MM.1S (cell line): ENCODE data around the gene LYPD1.
"Not testable (repeated sequence)": the region's sequence is repeated elsewhere in the genome, so short reads cannot be mapped to it uniquely, and the experiment has no call there.

Experiments
- DNase-seq: peaks from one replicate; pipeline ENCODE4 v3.0.0-alpha.2; 2015
- H2AFZ ChIP-seq: fragments of 300-600 bp; sonication (generic); 2 replicates; pipeline ENCODE4 v1.6.0; 2016; ENCODE audit warnings: antibody characterized with exemption, low read length
- H3F3A ChIP-seq: fragments of 300-600 bp; sonication (generic); 2 replicates; pipeline ENCODE4 v1.6.1; 2016; ENCODE audit warnings: mild to moderate bottlenecking, antibody characterized with exemption, low read length, moderate library complexity, mixed read lengths; ENCODE audit not compliant: insufficient read depth
- H3K27ac ChIP-seq: fragments of 300-600 bp; sonication (generic); 2 replicates; pipeline ENCODE4 v1.5.1; 2016; ENCODE audit warnings: mild to moderate bottlenecking, low read length
- H3K27me3 ChIP-seq: fragments of 300-600 bp; sonication (generic); replicated peaks from 2 replicates; pipeline ENCODE4 v1.6.0; 2016; ENCODE audit warnings: low read length; ENCODE audit not compliant: insufficient read depth
- H3K36me3 ChIP-seq: fragments of 300-600 bp; sonication (generic); replicated peaks from 2 replicates; pipeline ENCODE4 v1.6.1; 2016; ENCODE audit warnings: mild to moderate bottlenecking, low read length, mixed read lengths; ENCODE audit not compliant: insufficient read depth
- H3K4me1 ChIP-seq: fragments of 300-600 bp; sonication (generic); 2 replicates; pipeline ENCODE4 v1.6.1; 2016; ENCODE audit warnings: low read length, mixed read lengths
- H3K4me2 ChIP-seq: fragments of 300-600 bp; sonication (generic); 2 replicates; pipeline ENCODE4 v1.6.0; 2016; ENCODE audit warnings: low read depth, low read length
- H3K4me3 ChIP-seq: fragments of 300-600 bp; sonication (generic); 2 replicates; pipeline ENCODE4 v1.5.1; 2016; ENCODE audit warnings: low read length, mixed read lengths
- H3K79me2 ChIP-seq: fragments of 300-600 bp; sonication (generic); 2 replicates; pipeline ENCODE4 v1.6.1; 2016; ENCODE audit warnings: mixed run types, low read length, mixed read lengths
- H3K9ac ChIP-seq: fragments of 300-600 bp; sonication (generic); 2 replicates; pipeline ENCODE4 v1.6.1; 2016; ENCODE audit warnings: low read length, mixed read lengths
- H3K9me2 ChIP-seq: fragments of 300-600 bp; sonication (generic); replicated peaks from 2 replicates; pipeline ENCODE4 v1.6.1; 2016; ENCODE audit warnings: mild to moderate bottlenecking, low read length, mixed read lengths; ENCODE audit not compliant: insufficient read depth
- H3K9me3 ChIP-seq: fragments of 300-600 bp; sonication (generic); replicated peaks from 2 replicates; pipeline ENCODE4 v1.6.1; 2016; ENCODE audit warnings: mild to moderate bottlenecking, low read length, mixed read lengths; ENCODE audit not compliant: insufficient read depth
- H4K20me1 ChIP-seq: fragments of 300-600 bp; sonication (generic); 2 replicates; pipeline ENCODE4 v1.6.1; 2016; ENCODE audit warnings: mild to moderate bottlenecking, low read length, moderate library complexity, mixed read lengths; ENCODE audit not compliant: insufficient read depth
- EZH2 ChIP-seq: fragments of 300-600 bp; sonication (generic); optimal IDR thresholded peaks from 2 replicates; pipeline ENCODE3; 2017; ENCODE audit warnings: low read depth, mild to moderate bottlenecking, antibody characterized with exemption, low read length, mixed read lengths
- EZH2phosphoT487 ChIP-seq: fragments of 300-600 bp; sonication (generic); IDR thresholded peaks from 2 replicates; pipeline ENCODE4 v1.6.1; 2018; ENCODE audit warnings: antibody characterized with exemption, low read length
- TF ChIP-seq, protein P1 (sequence below): fragments of 300-600 bp; sonication (generic); IDR thresholded peaks from 2 replicates; pipeline ENCODE4 v1.5.1; 2016; ENCODE audit warnings: antibody characterized with exemption, low read length, mixed read lengths

The LYPD1 gene

DNA sequence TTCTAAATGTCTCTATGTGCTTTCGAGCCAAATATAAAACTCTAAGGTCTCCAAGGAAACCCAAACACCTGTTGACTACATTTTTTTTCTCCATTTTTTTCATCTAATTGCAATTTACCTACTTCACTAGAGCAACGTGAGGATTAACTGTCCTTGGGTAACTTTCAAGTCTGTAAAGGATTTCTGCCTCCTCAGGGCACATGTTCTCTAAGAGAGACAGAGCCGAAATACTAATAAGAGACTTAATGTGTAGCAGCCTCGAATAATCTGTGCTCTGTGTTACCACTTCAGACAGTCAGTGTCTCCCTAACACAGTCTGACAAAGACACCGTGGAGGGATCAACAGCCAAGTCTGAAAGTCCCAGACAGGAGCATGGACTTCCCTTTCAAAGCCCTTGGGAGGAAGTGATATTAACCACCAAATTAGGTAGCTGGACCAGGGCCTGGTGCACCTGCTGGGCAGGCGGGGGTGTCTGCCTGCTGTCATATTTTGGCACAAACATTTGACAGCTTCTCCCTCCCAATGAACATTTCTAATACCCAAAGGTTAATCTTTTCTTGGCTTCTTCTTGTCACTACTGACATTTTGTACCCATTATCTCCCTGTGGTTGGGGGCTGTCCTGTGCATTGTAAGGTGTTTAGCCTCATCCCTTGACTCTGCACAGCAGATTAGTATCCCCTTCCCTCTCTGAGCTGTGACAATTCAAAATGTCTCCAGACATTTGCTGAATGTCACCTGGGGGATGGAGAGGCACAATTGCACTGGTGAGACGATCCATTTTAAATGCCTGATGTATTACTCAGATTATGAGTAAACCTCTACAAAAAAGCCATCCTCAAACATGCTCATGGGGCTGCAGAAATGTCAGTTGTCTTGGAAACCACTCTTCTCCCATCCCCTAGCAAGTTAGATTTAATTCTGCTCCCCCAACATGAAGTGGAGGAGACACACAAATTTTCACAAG lies 45.7 kb upstream of the LYPD1 start:
- Histone ChIP-seq H3K79me2 (no peaks in the 10 kb centered on the region), H3K9me3 (no peaks in the 10 kb centered on the region), H4K20me1 (no peaks in the 10 kb centered on the region), H3K27me3 (no peaks in the 10 kb centered on the region), H2AFZ (no peak overlapping the region), H3K4me1 (0 out of 2 replicates have a peak, but pooled peaks cover 4% of the 10 kb centered on the region), H3K9me2 (no peaks in the 10 kb centered on the region), H3F3A (no peaks in the 10 kb centered on the region), H3K36me3 (no peaks in the 10 kb centered on the region), H3K4me2 (no peak overlapping the region), H3K9ac (no peak overlapping the region), H3K27ac (no peak overlapping the region), H3K4me3 (no peak overlapping the region)
- DNase-seq, result peak; percentile 36
- TF ChIP-seq EZH2 (no peak), EZH2phosphoT487 (no peak)
- TF ChIP-seq, protein P1, sequence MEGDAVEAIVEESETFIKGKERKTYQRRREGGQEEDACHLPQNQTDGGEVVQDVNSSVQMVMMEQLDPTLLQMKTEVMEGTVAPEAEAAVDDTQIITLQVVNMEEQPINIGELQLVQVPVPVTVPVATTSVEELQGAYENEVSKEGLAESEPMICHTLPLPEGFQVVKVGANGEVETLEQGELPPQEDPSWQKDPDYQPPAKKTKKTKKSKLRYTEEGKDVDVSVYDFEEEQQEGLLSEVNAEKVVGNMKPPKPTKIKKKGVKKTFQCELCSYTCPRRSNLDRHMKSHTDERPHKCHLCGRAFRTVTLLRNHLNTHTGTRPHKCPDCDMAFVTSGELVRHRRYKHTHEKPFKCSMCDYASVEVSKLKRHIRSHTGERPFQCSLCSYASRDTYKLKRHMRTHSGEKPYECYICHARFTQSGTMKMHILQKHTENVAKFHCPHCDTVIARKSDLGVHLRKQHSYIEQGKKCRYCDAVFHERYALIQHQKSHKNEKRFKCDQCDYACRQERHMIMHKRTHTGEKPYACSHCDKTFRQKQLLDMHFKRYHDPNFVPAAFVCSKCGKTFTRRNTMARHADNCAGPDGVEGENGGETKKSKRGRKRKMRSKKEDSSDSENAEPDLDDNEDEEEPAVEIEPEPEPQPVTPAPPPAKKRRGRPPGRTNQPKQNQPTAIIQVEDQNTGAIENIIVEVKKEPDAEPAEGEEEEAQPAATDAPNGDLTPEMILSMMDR, result no peak

GRCh38 chr2:132703396-132703795 lies 33.4 kb upstream of the LYPD1 start:
- Histone ChIP-seq H3K9ac (no peak overlapping the region), H3K9me2 (no peaks in the 10 kb centered on the region), H3K4me1 (no peaks in the 10 kb centered on the region), H3K9me3 (no peaks in the 10 kb centered on the region; the same call in 1 of the 2 replicates), H3K79me2 (no peaks in the 10 kb centered on the region), H3K36me3 (no peaks in the 10 kb centered on the region), H3K27ac (no peak overlapping the region), H3K27me3 (no peaks in the 10 kb centered on the region), H2AFZ (no peak overlapping the region), H4K20me1 (no peaks in the 10 kb centered on the region), H3K4me2 (no peak overlapping the region), H3K4me3 (no peak overlapping the region), H3F3A (no peaks in the 10 kb centered on the region)
- TF ChIP-seq EZH2phosphoT487 (no peak), EZH2 (no peak)
- TF ChIP-seq, protein P1, result no peak
- no peak for DNase-seq

DNA sequence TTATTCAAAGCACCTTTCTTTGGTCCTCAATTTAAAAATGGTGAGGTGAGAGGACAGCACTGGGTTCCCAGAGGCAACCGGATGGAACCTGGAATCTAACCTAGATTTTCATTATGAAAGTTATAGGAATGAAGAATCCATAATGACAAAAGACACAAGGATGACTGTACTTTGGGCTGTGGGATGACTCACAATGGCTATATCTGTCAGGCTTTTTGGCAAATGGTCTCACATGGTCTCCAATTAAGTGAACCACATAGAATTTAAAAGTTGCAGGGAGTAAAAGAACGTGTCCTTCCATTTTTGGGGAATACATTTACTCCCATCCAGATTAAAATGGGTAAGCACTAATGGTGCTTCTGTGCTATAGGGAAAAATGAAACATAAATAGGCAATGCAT lies 31.8 kb upstream of the LYPD1 start:
- no peak for DNase-seq
- H3F3A ChIP-seq, result no peaks in the 10 kb centered on the region
- no peaks in the 10 kb centered on the region for H3K79me2 ChIP-seq
- no peaks in the 10 kb centered on the region for H3K27me3 ChIP-seq
- no peaks in the 10 kb centered on the region for H3K9me2 ChIP-seq
- TF ChIP-seq EZH2phosphoT487 (no peak), EZH2 (no peak)
- TF ChIP-seq, protein P1, result no peak
- H2AFZ ChIP-seq, result no peak overlapping the region
- H4K20me1 ChIP-seq, result no peaks in the 10 kb centered on the region
- no peak overlapping the region for H3K9ac ChIP-seq
- no peak overlapping the region for H3K4me3 ChIP-seq
- no peaks in the 10 kb centered on the region for H3K4me1 ChIP-seq
- no peaks in the 10 kb centered on the region; the same call in 1 of the 2 replicates for H3K9me3 ChIP-seq
- H3K27ac ChIP-seq, result no peak overlapping the region
- no peaks in the 10 kb centered on the region for H3K36me3 ChIP-seq
- H3K4me2 ChIP-seq, result no peak overlapping the region

GRCh38 chr2:132699802-132700201 lies 29.8 kb upstream of the LYPD1 start:
- not testable (repeated sequence) for H3K9me2 ChIP-seq, H3K27me3 ChIP-seq, H3K79me2 ChIP-seq, DNase-seq, H3K4me3 ChIP-seq, H3K9me3 ChIP-seq, H3K36me3 ChIP-seq, H4K20me1 ChIP-seq, H3K4me1 ChIP-seq, H2AFZ ChIP-seq, H3F3A ChIP-seq, H3K4me2 ChIP-seq, H3K27ac ChIP-seq, H3K9ac ChIP-seq

GRCh38 chr2:132698347-132698746 lies 28.3 kb upstream of the LYPD1 start:
- H3K4me2 ChIP-seq, H3K9me2 ChIP-seq, H2AFZ ChIP-seq, H3K4me1 ChIP-seq, H3K9me3 ChIP-seq, H3K4me3 ChIP-seq, H3K27ac ChIP-seq, H4K20me1 ChIP-seq, DNase-seq, H3K9ac ChIP-seq, H3K27me3 ChIP-seq, H3K79me2 ChIP-seq, H3K36me3 ChIP-seq, H3F3A ChIP-seq: not testable (repeated sequence)
